Gastrocnemius medialis (tissue), 4 donors: Measurements from ENCODE around the gene EFR3B.

Experiments used
- CTCF ChIP-seq, 5 experiments: fragments of 450-650 bp in 3 of 5; fragments of 200-600 bp in 2 of 5; sonication (generic) in 2 of 5; IDR thresholded peaks in 4 of 5; conservative IDR thresholded peaks in 1 of 5; 1 replicate in 4 of 5; 2 replicates in 1 of 5; pipeline ENCODE4 v1.5.1; 2016 to 2019; ENCODE audit warnings: antibody characterized with exemption in 5 of 5, mild to moderate bottlenecking in 3 of 5, moderate library complexity in 3 of 5
- POLR2A ChIP-seq, 2 donors: fragments of 450-650 bp; IDR thresholded peaks; one replicate each; pipeline ENCODE4 v1.6.1; 2017; ENCODE audit warnings: antibody characterized with exemption in 2 of 2, mild to moderate bottlenecking in 2 of 2, moderate library complexity in 2 of 2

GRCh38 chr2:25043241-25043867 is 1.5 kb downstream of the EFR3B start:
- TF ChIP-seq CTCF (IDR thresholded peaks at IDR 0.05 in 4 of 5, conservative IDR thresholded peaks at IDR 0.05 in 1 of 5) (no peak), POLR2A (IDR thresholded peaks at IDR 0.05) (no peak)
